ENCODE data around the gene TTLL7.
"Not testable (repeated sequence)": the region's sequence is repeated elsewhere in the genome, so short reads cannot be mapped to it uniquely, and the experiment has no call there.

TTLL7 gene

DNA sequence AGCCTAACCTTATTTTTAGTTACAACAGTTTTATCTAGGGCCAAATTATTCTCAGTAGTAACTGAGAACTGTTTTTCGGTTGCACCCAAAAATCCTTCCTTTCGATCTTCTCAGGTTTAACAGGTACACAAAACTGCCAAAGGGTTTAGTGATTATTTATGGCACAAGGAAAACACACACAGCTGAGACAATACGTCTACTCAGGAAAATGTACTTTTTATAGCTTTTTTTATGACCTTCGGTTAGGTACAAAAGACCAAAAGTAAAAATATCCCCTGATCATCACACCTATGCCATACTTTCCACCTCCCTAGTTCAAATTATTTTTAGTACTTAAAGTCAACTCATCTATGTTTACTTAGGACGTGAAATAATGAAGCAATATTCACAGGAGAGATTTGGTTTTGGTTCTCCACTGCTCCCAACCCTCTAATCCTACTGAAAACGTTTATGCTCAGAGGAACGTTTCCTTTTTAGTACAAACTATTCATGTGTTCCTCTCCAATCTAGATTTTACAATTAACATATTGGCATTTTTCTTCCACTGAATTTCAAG is 48.7 kb downstream of the TTLL7 start:
- in situ Hi-C loops (cut with MboI; ENCODE audit: low pct_unique_long_range_greater_than_20kb, low sequenced_read_pairs): no loop called here

GRCh38 chr1:83942914-83943313 is 56.0 kb downstream of the TTLL7 start:
- in situ Hi-C loops (cut with MboI; ENCODE audit: low pct_unique_long_range_greater_than_20kb, low sequenced_read_pairs): loop anchor here (25.0 kb wide), 3 partner anchors 169 to 819 kb away; no protein-coding TSS in a partner anchor
- DNase-seq: no peak

More for the DNA sequence above, 48.7 kb downstream of the TTLL7 start:
- DNase-seq: no peak

- no peak for DNase-seq
- in situ Hi-C loops (cut with MboI; ENCODE audit: low pct_unique_long_range_greater_than_20kb, low sequenced_read_pairs): loop anchor here (25.0 kb wide), 3 partner anchors 178 to 828 kb away; no protein-coding TSS in a partner anchor
Measured at GRCh38 chr1:83934550-83934949, 64.4 kb downstream of the TTLL7 start.

DNA sequence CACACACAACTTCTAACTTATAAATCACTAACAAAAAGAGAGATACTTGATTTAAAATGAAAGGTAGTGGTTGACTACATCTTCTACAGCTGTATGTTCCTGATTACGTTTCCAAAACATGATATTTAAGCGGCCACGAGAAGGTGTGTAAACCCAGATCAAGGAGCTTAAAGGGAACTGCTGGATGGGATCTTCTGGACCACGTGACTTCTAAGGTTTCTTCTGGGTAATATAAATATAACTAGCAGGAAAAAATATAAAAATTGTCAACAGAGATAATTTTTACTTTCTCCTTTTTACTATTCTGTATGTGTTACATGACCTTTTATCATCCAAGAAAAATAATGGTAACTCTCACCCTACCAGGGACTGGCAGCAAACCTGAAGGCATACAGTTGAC is 66.2 kb downstream of the TTLL7 start:
- no peak for DNase-seq
- in situ Hi-C loops (cut with MboI; ENCODE audit: low pct_unique_long_range_greater_than_20kb, low sequenced_read_pairs): loop anchor here (25.0 kb wide), 3 partner anchors 180 to 830 kb away; no protein-coding TSS in a partner anchor

- no peak for DNase-seq
- in situ Hi-C loops (cut with MboI; ENCODE audit: low pct_unique_long_range_greater_than_20kb, low sequenced_read_pairs): loop anchor here (25.0 kb wide), 3 partner anchors 180 to 830 kb away; no protein-coding TSS in a partner anchor
Measured at GRCh38 chr1:83932281-83932680, 66.7 kb downstream of the TTLL7 start.

- DNase-seq: peak; percentile 58
- in situ Hi-C loops (cut with MboI; ENCODE audit: low pct_unique_long_range_greater_than_20kb, low sequenced_read_pairs): loop anchor here (25.0 kb wide), 3 partner anchors 181 to 831 kb away; no protein-coding TSS in a partner anchor
Measured at GRCh38 chr1:83931658-83932253, 67.2 kb downstream of the TTLL7 start.

GRCh38 chr1:83929184-83929583 is 69.7 kb downstream of the TTLL7 start:
- in situ Hi-C loops (cut with MboI; ENCODE audit: low pct_unique_long_range_greater_than_20kb, low sequenced_read_pairs): loop anchor here (25.0 kb wide), 3 partner anchors 183 to 833 kb away; no protein-coding TSS in a partner anchor
- DNase-seq: no peak

DNA sequence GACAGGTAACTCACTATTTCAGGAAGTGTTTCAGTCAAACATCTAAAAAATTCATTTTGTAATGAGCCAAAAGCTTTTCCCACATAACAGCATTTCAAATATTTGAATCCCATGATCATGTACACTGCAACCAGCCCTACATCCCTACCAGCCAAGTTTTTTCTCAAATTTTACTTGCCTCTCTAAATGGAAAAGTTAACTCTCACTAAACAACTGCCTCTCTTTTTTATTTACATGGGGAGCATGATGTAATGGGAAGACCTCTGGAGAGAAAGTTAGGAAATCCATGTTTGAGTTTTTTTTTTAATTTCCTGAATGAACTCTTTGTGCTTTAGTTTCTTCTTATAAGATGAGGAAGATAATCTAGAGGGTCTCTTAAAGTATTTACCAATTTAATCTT is 70.5 kb downstream of the TTLL7 start:
- no peak for DNase-seq

DNA sequence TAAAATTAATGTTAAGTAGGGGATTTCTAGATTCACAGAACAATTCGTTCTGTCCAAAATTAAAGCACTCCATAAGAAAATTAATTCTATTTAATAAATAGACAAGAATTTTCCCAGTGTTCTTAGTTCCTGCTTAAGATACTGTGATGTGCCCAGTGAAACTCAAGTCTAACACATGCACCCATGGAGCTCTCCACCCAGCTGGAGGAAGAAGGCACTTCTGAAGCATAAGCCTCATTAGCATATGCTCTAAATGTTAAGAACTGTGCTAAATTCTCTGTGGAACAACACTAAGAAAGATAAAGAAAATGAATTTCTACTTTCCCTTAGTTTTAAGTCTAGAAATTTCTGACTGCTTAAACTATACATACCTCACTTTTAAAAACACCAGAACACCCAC is 71.2 kb downstream of the TTLL7 start:
- no peak for DNase-seq
- in situ Hi-C loops (cut with MboI; ENCODE audit: low pct_unique_long_range_greater_than_20kb, low sequenced_read_pairs): loop anchor here (25.0 kb wide), 3 partner anchors 185 to 835 kb away; no protein-coding TSS in a partner anchor

More for the DNA sequence above, 70.5 kb downstream of the TTLL7 start:
- in situ Hi-C loops (cut with MboI; ENCODE audit: low pct_unique_long_range_greater_than_20kb, low sequenced_read_pairs): loop anchor here (25.0 kb wide), 3 partner anchors 184 to 834 kb away; no protein-coding TSS in a partner anchor

DNA sequence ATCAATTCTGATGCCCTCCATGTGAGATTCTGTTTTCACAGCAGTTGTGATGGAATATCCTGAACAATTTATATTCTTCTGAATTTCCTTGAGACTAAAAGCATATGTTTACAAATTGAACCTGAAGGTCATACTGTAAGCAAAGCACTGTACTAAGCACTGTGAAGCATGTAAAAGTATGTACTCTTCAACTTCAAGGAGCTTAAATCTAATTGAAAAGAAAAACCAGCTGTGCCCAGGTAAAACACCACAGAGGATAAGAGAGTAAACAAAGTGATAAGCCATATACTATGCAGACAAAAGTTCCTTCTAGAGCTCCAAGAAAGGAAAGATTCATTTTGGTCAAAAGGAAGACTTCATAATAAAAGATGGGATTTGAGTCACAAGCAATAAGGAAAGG is 71.9 kb downstream of the TTLL7 start:
- in situ Hi-C loops (cut with MboI; ENCODE audit: low pct_unique_long_range_greater_than_20kb, low sequenced_read_pairs): loop anchor here (25.0 kb wide), 3 partner anchors 185 to 835 kb away; no protein-coding TSS in a partner anchor
- DNase-seq: no peak

DNA sequence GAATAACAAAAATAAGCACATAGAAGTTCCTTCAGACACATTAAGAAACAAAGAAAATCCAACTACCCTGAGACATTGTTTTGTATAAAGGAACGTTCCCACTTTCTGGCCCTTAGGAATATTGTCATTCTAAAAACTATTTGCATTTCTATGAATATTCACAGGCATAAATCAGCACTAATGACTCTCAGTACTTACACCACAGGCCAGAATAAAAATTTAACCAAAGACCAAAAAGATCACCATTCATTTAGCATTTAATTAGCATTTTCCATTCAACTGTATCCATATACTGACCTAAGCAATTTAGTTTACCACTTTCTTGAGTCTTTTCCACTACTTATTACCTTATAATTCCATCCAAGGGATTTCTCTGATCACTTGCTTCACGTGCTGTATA is 75.4 kb downstream of the TTLL7 start:
- no peak for DNase-seq
- in situ Hi-C loops (cut with MboI; ENCODE audit: low pct_unique_long_range_greater_than_20kb, low sequenced_read_pairs): loop anchor here (25.0 kb wide), 1 partner anchor 689 kb away; no protein-coding TSS in a partner anchor

GRCh38 chr1:83922431-83922830 is 76.5 kb downstream of the TTLL7 start:
- no peak for DNase-seq
- in situ Hi-C loops (cut with MboI; ENCODE audit: low pct_unique_long_range_greater_than_20kb, low sequenced_read_pairs): loop anchor here (25.0 kb wide), 1 partner anchor 690 kb away; no protein-coding TSS in a partner anchor

DNA sequence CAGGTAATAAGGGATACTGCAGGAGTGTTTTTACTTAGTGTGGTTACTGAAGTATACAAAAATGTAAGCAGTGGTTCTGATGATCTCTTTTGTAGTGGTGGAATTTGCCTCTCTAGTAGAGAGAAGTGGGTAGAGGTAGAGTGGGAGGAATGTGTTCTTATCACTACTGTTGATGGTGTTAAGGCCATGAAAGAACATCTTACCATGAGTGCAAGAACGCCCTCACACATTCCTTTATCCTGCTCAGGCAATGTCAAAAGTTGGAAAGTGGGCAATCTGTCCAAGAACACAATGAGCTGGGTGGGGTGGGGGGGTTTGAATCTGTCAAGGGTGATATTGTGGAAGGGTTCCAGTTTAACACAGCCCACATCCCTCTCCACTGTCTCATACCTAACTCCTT is 78.6 kb downstream of the TTLL7 start:
- in situ Hi-C loops (cut with MboI; ENCODE audit: low pct_unique_long_range_greater_than_20kb, low sequenced_read_pairs): loop anchor here (25.0 kb wide), 1 partner anchor 692 kb away; no protein-coding TSS in a partner anchor

GRCh38 chr1:83919872-83920271 is 79.1 kb downstream of the TTLL7 start:
- in situ Hi-C loops (cut with MboI; ENCODE audit: low pct_unique_long_range_greater_than_20kb, low sequenced_read_pairs): loop anchor here (25.0 kb wide), 1 partner anchor 692 kb away; no protein-coding TSS in a partner anchor

More for the DNA sequence above, 78.6 kb downstream of the TTLL7 start:
- DNase-seq: no peak

GRCh38 chr1:83918688-83919285 is 80.1 kb downstream of the TTLL7 start:
- in situ Hi-C loops (cut with MboI; ENCODE audit: low pct_unique_long_range_greater_than_20kb, low sequenced_read_pairs): loop anchor here (25.0 kb wide), 1 partner anchor 694 kb away; no protein-coding TSS in a partner anchor
- peak; percentile 13 for DNase-seq

More at GRCh38 chr1:83919872-83920271, 79.1 kb downstream of the TTLL7 start:
- DNase-seq: no peak

- in situ Hi-C loops (cut with MboI; ENCODE audit: low pct_unique_long_range_greater_than_20kb, low sequenced_read_pairs): loop anchor here (25.0 kb wide), 1 partner anchor 694 kb away; no protein-coding TSS in a partner anchor
- no peak for DNase-seq
Measured at GRCh38 chr1:83917959-83918358, 81.0 kb downstream of the TTLL7 start.

DNA sequence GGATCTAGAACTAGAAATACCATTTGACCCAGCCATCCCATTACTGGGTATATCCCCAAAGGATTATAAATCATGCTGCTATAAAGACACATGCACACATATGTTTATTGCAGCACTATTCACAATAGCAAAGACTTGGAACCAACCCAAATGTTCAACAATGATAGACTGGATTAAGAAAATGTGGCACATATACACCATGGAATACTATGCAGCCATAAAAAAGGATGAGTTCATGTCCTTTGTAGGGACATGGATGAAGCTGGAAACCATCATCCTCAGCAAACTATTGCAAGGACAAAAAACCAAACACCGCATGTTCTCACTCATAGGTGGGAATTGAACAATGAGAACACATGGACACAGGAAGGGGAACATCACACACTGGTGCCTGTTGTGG is 82.8 kb downstream of the TTLL7 start:
- in situ Hi-C loops (cut with MboI; ENCODE audit: low pct_unique_long_range_greater_than_20kb, low sequenced_read_pairs): loop anchor here (25.0 kb wide), 1 partner anchor 696 kb away; no protein-coding TSS in a partner anchor
- not testable (repeated sequence) for DNase-seq

DNA sequence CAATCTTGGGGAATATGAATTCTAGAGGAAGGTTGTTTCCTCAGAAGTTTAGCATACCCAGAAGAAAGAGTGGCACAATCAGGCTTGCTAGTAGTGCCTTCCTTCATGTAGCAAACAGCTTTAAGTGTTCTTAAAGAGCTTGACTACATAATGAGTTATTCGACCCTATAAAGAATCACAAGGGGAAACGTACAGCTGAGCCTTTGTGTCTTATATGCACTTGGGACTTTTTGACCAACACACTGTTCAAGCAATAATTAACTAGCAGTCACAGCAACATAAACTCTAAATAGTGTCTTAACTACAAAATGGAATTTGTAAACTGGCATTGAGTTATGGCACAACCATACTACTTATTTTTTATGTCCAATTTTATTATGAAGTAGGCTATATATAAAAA is 86.1 kb downstream of the TTLL7 start:
- in situ Hi-C loops (cut with MboI; ENCODE audit: low pct_unique_long_range_greater_than_20kb, low sequenced_read_pairs): loop anchor here (25.0 kb wide), 1 partner anchor 699 kb away; no protein-coding TSS in a partner anchor
- DNase-seq: no peak

DNA sequence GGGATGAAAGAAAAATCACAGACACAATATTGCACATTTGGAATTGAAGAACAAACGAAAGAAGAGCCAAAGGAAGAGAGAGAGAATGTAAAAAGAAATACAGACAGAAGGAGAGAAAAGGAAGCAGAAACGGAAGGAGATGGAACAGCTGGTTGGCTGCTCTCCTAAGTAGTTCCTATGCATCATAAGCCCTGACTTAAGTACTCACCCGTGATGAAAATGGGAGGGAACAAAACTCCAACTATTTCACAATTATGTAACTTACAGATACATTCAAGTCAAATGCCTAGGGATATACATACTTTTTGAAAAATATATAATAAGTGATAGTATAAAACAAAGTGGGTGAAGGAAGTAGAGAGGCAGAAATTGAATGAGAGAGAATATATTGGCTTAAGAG is 88.5 kb downstream of the TTLL7 start:
- no peak for DNase-seq
- in situ Hi-C loops (cut with MboI; ENCODE audit: low pct_unique_long_range_greater_than_20kb, low sequenced_read_pairs): loop anchor here (25.0 kb wide), 1 partner anchor 702 kb away; no protein-coding TSS in a partner anchor
